ENCODE measurements around the gene ZNF48. TPM values are rescaled to one million over a fixed set of nuclear protein-coding genes. Genes with fewer than 3 reads are reported as not detected.

Gene ZNF48
- total RNA-seq, 1 donor from 2014 or later, result 40.4 TPM

DNA sequence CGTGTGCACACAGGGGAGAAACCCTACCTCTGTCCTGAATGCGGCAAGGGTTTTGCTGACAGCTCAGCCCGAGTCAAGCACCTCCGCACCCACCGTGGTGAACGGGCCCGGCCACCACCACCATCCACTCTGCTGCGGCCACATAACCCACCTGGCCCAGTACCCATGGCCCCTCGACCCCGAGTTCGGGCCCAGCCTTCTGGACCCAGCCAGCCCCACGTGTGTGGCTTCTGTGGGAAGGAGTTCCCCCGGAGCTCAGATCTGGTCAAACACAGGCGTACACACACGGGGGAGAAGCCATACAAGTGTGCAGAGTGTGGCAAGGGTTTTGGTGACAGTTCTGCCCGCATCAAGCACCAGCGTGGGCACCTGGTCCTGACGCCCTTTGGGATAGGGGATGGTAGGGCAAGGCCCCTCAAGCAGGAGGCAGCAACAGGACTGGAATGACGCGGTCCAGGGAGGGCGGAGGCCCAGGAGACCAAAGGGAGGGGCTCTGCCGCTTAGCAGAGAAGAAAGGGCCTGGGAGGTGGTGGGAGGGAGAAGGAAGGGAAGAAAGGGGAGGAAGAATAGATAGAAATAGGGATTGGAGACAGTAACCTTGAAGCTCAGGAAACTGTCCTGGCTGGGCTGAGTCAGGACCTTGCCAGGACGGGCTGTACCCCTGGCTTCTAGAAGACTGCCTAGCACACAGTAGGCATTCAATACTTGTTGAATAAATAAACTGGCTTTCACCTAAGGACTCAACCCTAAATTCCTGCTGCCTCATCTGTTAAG, 3.6 kb downstream of the ZNF48 start:
- Mint-ChIP-seq H3K4me1 (ENCODE audit: unreplicated experiment) (peaks cover 35% of the 10 kb centered on the region), H3K27ac (ENCODE audit: unreplicated experiment) (peak overlapping the region; percentile 82), H3K9me3 (ENCODE audit: unreplicated experiment) (no peaks in the 10 kb centered on the region), H3K4me3 (ENCODE audit: unreplicated experiment) (peak overlapping the region; percentile 73), H3K27me3 (ENCODE audit: unreplicated experiment) (peaks cover 15% of the 10 kb centered on the region), H3K36me3 (ENCODE audit: low read depth, unreplicated experiment) (peaks cover 13% of the 10 kb centered on the region)
- DNase-seq (ENCODE audit: low spot score), result no peak
- no peak for TF ChIP-seq CTCF (IDR thresholded peaks at IDR 0.05; ENCODE audit: unreplicated experiment)

GRCh38 chr16:30399435-30400186, 4.4 kb downstream of the ZNF48 start:
- peaks cover 27% of the 10 kb centered on the region for H3K4me1 Mint-ChIP-seq (ENCODE audit: unreplicated experiment)
- peaks cover 13% of the 10 kb centered on the region for H3K27me3 Mint-ChIP-seq (ENCODE audit: unreplicated experiment)
- H3K9me3 Mint-ChIP-seq (ENCODE audit: unreplicated experiment), result no peaks in the 10 kb centered on the region
- H3K36me3 Mint-ChIP-seq (ENCODE audit: low read depth, unreplicated experiment), result peaks cover 13% of the 10 kb centered on the region
- peak overlapping the region; percentile 82 for H3K27ac Mint-ChIP-seq (ENCODE audit: unreplicated experiment)
- H3K4me3 Mint-ChIP-seq (ENCODE audit: unreplicated experiment), result peak overlapping the region; percentile 87
- DNase-seq (ENCODE audit: low spot score), result no peak
- TF ChIP-seq CTCF (IDR thresholded peaks at IDR 0.05; ENCODE audit: unreplicated experiment), result no peak

DNA sequence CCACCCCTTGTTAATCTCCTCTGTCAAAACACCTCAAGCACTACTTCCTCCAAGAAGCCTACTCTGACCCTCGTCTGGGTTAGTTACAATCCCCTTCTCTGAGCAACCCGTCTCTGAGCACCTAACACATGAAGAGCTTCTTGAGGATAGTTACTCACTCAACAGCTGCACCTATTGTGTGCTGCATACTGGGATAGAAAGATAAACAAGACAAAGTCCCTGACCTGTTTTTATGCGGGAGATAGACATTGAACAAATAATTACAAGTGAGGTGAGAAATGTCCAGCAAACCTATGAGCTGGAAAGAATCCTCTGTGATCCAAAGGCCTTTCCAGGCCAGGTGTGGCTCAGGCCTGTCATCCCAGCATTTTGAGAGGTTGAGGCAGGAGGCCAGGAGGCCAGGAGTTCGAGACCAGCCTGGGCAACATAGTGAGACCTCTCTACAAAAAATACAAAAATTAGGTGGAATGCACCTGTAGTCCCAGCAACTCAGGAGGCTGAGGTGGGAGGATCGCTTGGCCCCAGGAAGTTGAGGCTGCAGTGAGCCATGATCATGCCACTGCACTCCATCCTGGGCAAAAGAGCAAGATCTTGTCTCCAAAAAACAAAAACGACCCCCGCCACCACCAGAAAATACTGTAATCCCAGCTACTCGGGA, 6.7 kb downstream of the ZNF48 start:
- Mint-ChIP-seq H3K36me3 (ENCODE audit: low read depth, unreplicated experiment) (peaks cover 5% of the 10 kb centered on the region), H3K27ac (ENCODE audit: unreplicated experiment) (peak overlapping the region; percentile 33), H3K27me3 (ENCODE audit: unreplicated experiment) (peaks cover 10% of the 10 kb centered on the region)

DNA sequence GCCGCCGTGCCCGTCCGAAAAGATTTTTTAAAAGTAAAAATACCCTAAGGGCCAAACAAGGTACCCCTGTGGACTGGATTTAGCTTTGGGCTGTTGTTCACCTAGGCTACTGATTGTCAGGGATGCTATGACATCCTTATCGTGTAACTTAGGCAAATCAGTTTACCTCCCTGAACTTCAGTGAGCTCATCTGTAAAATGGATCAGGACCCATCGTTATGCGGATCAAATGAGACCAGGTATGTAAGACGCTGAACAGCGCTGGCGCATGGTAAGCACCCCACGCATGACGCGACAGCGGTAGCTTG, 11.5 kb downstream of the ZNF48 start:
- H3K27ac Mint-ChIP-seq (ENCODE audit: unreplicated experiment), result peak overlapping the region; percentile 32
- H3K4me3 Mint-ChIP-seq (ENCODE audit: unreplicated experiment), result peak overlapping the region; percentile 92
- no peak for DNase-seq (ENCODE audit: low spot score)
- no peak for TF ChIP-seq CTCF (IDR thresholded peaks at IDR 0.05; ENCODE audit: unreplicated experiment)
- peaks cover 8% of the 10 kb centered on the region for H3K36me3 Mint-ChIP-seq (ENCODE audit: low read depth, unreplicated experiment)
- H3K27me3 Mint-ChIP-seq (ENCODE audit: unreplicated experiment), result peaks cover 4% of the 10 kb centered on the region
- no peaks in the 10 kb centered on the region for H3K9me3 Mint-ChIP-seq (ENCODE audit: unreplicated experiment)
- H3K4me1 Mint-ChIP-seq (ENCODE audit: unreplicated experiment), result peaks cover 31% of the 10 kb centered on the region

More for the DNA sequence above, 6.7 kb downstream of the ZNF48 start:
- Mint-ChIP-seq H3K9me3 (ENCODE audit: unreplicated experiment) (no peaks in the 10 kb centered on the region), H3K4me3 (ENCODE audit: unreplicated experiment) (peak overlapping the region; percentile 70), H3K4me1 (ENCODE audit: unreplicated experiment) (peaks cover 19% of the 10 kb centered on the region)
- no peak for DNase-seq (ENCODE audit: low spot score)
- TF ChIP-seq CTCF (IDR thresholded peaks at IDR 0.05; ENCODE audit: unreplicated experiment), result no peak
